Daoy (cell line): ENCODE measurements around the gene PKNOX2. TPM values are rescaled to one million over a fixed set of nuclear protein-coding genes. Genes with fewer than 3 reads are reported as not detected.

Experiments
- DNase-seq: peaks from one replicate; pipeline ENCODE4 v3.0.0-alpha.2; 2015; ENCODE audit warnings: low read depth
- total RNA-seq: library from RNA; depleted of rRNA; stranded (reverse); fragments of >200 nt; shearing (Covaris generic); gene quantifications from 2 replicates; pipeline ENCODE4 v1.2.3, GENCODE V29; 2014

Gene PKNOX2
- total RNA-seq, 1 experiment from 2014 or later: 1.4 TPM

GRCh38 chr11:125233736-125234275, 69.3 kb downstream of the PKNOX2 start:
- DNase-seq: no peak

- DNase-seq: no peak
These were observed 70.5 kb downstream of the PKNOX2 start for GRCh38 chr11:125235071-125235471.

GRCh38 chr11:125236072-125236825, 71.7 kb downstream of the PKNOX2 start:
- DNase-seq: no peak

- no peak for DNase-seq
These were observed 75.3 kb downstream of the PKNOX2 start for GRCh38 chr11:125239585-125240560.

GRCh38 chr11:125241104-125241503, 76.6 kb downstream of the PKNOX2 start:
- no peak for DNase-seq

- DNase-seq: no peak
These were observed 77.7 kb downstream of the PKNOX2 start for GRCh38 chr11:125242141-125242775.

- no peak for DNase-seq
These were observed 79.6 kb downstream of the PKNOX2 start for GRCh38 chr11:125244166-125244565.

- no peak for DNase-seq
These were observed 80.7 kb downstream of the PKNOX2 start for GRCh38 chr11:125245299-125245698.

- no peak for DNase-seq
These were observed 82.9 kb downstream of the PKNOX2 start for GRCh38 chr11:125247431-125247830.

- DNase-seq: no peak
These were observed 86.0 kb downstream of the PKNOX2 start for GRCh38 chr11:125250318-125251213.

GRCh38 chr11:125251214-125251545, 86.6 kb downstream of the PKNOX2 start:
- DNase-seq: no peak

GRCh38 chr11:125251956-125252355, 87.4 kb downstream of the PKNOX2 start:
- DNase-seq: peak; percentile 54

- DNase-seq: no peak
These were observed 88.7 kb downstream of the PKNOX2 start for GRCh38 chr11:125253289-125253688.

- no peak for DNase-seq
These were observed 89.4 kb downstream of the PKNOX2 start for GRCh38 chr11:125253795-125254525.

- DNase-seq: no peak
These were observed 92.1 kb downstream of the PKNOX2 start for GRCh38 chr11:125256541-125257189.

GRCh38 chr11:125257190-125257579, 92.6 kb downstream of the PKNOX2 start:
- no peak for DNase-seq

- no peak for DNase-seq
These were observed 93.2 kb downstream of the PKNOX2 start for GRCh38 chr11:125257751-125258150.

GRCh38 chr11:125258291-125259032, 93.9 kb downstream of the PKNOX2 start:
- no peak for DNase-seq

- DNase-seq: no peak
These were observed 97.0 kb downstream of the PKNOX2 start for GRCh38 chr11:125261588-125261987.
